ENCODE measurements around the gene CENPF.
"Not testable (repeated sequence)": the region's sequence is repeated elsewhere in the genome, so short reads cannot be mapped to it uniquely, and the experiment has no call there.

CENPF gene

DNA sequence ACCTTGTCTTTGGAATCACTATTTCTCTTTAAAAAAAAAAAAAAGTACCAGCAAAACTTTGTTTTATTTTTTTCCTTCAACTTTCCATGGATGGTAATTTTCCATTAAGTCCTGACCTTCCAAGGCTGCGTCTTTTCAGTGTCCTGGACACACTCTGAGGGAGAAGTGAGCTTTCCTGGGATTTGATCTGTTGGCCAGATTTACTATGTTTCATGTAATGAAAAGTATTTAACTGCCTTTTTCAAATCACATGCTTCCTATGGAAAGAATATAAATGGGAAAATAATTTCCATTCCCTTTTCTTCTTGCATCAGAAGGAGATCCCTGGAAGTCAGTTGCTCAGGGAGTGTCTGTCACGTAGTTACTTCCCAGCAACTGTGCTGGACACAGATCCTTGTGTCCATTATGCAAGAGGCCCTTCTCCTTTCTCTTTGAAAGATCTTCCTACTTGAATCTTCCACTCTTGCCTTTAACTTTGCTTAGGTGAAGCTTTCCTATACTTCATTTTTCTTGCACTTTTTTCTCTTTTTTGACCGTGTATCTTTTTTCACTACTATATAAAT, 59.3 kb downstream of the CENPF start:
- DNase-seq (ENCODE audit: low read depth in 2 of 2): no peak

DNA sequence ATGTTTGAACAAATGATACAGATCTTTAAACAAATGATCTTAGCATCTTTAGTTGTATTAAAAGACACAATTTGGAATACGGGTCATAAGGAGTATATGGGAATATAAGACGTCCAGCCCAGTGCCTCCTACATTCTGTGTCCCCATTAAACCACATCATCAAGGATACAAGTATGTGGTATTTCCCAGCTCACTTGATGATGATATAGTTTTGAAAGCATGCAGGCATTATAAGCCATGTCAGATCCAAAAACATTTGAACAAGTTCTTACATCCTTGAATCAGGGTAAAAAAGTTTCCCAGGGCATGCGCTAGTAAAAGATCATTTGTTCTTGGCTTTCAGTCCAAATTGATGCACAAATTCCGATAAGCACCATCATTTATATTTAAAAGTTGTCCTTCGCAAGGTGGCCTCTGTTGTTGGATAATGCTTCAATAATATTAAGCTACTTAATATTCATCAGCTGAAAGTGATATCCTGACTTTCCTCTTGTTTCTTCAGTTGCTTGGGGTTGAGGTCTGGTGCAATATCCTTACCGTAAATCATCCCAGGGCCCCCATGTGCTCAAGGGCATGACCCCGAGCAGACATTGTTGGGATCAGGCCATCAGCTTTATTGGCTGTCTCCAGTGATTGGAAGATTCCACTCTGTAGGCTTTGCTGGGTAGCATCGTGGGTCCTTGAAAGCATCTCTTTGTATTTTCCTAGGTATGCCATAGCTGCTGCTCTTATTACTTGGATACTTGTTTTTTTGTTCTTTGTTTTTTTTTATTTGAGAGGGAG, 61.8 kb downstream of the CENPF start:
- no peak for DNase-seq (ENCODE audit: low read depth in 2 of 2)

DNA sequence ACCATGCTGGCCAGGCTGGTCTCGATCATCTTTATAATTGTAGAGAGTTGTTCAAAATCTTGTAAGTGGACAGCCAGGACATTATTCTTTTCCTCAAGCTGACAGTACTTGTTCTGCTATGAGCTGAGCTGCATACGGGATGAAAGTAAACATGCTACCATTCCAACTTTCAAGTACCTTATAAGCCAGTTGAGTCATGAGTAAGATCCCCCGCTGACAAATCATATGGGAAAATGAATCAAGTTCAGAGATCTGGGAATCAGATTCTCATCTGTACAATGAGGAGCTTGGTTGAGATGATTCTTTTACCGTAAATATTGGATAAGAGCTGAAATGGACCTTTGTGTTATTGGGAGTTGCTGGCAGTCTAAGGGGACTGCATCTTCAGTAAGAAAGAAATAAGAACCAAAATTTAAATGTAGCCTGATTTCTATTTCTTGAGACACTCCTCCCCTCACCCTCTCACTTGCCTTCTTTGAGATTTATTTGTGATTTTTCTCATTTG, 62.7 kb downstream of the CENPF start:
- DNase-seq (ENCODE audit: low read depth in 2 of 2): no peak

DNA sequence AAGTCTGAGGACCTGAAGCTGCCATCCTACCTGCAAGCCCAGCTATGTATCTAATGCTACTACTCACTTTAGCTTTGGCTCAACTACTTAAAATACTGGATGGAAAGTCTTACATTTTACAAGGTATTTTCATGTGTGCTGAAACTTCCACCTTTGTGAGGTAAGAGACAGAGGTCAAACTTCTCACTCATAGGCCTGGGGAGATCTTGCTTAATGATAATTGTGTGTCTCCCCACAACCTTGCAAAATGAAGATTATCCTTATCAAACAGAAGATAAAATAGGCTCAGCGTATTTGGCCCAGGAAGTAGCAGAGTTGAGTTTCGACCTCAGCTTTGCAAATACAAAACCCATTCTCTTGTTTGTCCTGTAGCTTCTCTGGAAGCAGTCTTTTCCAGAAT, 63.7 kb downstream of the CENPF start:
- no peak for DNase-seq (ENCODE audit: low read depth in 2 of 2)

DNA sequence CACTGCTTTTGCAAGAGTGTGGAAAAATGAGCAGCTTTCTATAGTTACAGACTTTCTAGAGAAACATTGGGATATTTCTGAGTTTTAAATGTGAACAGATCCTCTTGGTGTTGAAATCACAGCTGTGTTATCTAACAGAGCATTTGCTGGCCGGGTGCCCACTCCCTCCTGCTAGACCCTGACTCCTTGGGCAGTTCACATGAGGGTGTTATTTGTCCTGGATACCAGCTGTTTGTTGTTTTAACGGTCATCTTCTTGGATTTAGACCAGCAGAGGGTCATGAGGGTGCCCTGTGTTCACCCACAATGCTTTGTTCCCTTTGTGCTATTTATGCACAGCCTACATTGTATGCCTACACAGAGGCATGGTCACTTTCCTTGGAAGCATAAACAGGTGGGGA, 67.1 kb downstream of the CENPF start:
- DNase-seq (ENCODE audit: low read depth in 2 of 2): no peak

DNA sequence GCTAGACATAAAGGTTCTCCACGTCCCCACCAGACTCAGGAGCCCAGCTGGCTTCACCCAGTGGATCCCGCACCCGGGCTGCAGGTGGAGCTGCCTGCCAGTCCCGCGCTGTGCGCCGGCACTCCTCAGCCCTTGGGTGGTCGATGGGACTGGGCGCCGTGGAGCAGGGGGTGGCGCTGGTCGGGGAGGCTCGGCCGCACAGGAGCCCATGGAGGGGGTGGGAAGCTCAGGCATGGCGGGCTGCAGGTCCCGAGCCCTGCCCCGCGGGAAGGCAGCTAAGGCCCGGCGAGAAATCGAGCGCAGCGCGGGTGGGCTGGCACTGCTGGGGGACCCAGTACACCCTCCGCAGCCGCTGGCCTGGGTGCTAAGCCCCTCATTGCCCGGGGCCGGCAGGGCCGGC, 70.0 kb downstream of the CENPF start:
- DNase-seq (ENCODE audit: low read depth in 2 of 2): not testable (repeated sequence)

DNA sequence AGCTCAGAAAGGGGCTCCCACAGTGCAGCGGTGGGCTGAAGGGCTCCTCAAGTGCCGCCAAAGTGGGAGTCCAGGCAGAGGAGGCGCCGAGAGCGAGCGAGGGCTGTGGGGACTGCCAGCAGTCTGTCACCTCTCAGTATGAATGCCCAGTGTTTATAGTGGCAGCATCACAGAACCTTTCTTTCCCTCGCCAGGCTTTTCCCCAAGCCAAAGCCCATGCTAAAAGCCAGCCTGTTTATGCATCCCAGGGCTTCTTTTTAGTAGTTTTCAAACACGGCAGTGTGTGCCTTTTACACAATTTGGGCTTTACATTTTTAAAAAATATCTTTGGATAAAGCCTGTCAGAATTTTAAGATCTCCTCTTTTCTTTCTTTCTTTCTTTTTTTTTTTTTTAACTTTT, 70.6 kb downstream of the CENPF start:
- DNase-seq (ENCODE audit: low read depth in 2 of 2): no peak

DNA sequence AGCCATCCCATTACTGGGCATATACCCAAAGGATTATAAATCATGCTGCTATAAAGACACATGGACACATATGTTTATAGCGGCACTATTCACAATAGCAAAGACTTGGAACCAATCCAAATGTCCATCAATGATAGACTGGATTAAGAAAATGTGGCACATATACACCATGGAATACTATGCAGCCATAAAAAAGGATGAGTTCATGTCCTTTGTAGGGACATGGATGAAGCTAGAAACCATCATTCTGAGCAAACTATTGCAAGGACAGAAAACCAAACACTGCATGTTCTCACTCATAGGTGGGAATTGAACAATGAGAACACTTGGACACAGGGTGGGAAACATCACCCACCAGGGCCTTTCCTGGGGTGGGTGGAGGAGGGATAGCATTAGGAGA, 72.5 kb downstream of the CENPF start:
- DNase-seq (ENCODE audit: low read depth in 2 of 2): not testable (repeated sequence)

DNA sequence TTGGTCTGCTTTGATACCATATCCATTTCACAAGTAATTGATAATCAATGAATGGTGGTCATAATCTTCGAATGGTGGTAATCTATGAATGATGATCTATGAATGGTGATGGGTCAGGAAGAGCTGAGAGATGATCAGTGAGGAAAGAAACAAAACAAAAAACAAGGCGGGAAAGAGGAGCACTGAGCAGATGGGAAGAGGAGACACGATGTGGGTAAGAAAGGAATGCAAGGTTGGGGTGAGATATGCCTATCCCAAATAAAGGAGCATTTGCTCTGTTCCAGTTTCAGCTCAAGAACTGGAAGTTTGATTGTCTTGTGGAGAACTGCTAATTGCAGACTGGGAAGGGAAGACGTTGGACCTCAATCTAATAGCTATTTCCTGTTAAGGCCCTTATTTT, 73.8 kb downstream of the CENPF start:
- DNase-seq (ENCODE audit: low read depth in 2 of 2): no peak

DNA sequence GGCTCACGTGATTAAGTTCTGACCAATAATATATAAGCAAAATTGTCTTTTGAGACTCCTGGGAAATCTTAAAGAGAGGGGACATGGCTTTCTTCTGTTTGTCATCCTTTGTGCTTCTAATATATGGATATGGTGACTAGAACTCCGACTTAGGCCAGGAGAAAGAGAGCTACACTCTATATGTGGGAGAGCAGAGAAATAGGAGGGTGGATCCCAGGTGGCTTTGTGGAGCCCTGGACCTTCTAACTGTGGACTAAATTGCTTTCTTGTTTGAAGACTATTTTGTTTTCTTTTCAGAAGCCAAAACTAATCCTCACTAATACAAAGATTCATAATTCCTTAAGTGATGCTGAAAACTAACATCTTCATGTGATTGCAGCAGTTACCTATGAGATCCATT, 75.0 kb downstream of the CENPF start:
- no peak for DNase-seq (ENCODE audit: low read depth in 2 of 2)

DNA sequence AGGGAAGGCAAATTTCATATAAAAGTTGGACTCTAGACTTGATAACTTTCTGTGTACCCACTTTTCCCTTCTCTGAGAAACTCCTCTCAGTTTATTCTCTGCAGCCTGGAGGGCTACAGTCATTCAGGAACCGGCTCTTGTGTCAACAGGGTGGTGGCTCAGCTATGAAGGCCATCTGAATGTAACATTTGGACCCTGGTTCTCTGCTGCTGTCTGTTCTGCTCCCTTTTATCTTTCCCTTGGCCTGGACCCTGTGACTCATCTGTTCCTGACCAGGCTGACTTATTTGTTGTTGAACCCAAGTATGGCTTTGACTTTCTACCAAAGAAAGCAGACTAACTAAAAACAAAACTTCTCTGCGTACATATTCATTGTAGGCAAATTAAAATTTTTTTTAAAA, 75.4 kb downstream of the CENPF start:
- no peak for DNase-seq (ENCODE audit: low read depth in 2 of 2)

DNA sequence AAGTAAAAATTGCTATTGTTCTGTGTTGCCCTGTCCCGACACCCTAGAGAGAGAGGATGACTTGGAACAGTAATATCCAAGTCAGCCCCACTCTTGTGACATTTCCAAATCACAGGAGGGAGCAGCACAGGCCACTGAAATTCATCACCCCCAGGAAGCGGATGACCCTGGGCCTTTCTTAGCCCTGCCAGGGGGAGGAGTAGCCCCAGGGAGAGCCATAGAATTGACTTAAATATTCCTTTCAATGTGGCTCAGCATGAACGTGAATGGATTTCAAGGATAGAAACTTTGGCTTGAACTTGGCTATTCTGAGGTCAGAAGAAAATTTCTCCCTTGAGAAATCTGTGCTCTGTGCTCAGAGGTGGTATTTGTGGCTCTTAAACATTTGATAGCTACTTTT, 80.6 kb downstream of the CENPF start:
- DNase-seq (ENCODE audit: low read depth in 2 of 2): no peak

DNA sequence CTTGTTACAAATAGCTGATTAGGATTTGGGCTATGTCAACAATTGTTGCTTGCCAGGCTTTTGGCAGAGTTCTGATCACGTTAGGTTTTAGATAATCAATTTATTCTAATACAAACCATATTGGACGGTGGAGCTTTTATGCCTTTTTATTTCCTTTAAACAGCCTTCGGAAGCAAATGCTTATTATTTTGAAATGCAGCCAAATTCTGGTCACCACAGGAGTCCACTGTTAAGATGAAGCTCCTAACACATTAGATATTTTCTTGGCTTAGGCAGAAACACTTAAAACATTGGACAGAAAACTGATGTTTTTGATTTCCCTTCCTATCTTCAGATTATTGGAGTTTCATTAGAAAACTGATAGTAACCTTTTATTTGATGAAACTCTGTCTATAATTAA, 82.9 kb downstream of the CENPF start:
- DNase-seq (ENCODE audit: low read depth in 2 of 2): no peak

DNA sequence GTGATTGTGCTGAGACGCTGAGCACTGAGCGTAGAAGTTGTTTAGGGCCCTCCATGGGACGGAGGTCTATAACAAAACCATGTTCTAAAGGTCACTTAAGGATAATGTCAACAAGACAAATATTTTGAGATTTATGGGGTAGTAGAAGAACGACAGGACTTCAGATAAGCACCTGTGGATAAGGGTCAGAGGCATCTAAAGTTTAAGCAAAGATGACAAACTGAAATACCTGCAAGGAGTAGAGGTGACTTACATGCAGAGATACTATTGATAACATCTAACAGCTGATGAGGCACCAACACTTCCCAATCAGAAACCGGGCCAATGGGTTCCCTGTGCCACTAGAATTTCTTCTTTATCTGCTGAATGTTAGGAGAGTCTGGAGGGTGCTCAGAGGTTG, 83.5 kb downstream of the CENPF start:
- no peak for DNase-seq (ENCODE audit: low read depth in 2 of 2)

DNA sequence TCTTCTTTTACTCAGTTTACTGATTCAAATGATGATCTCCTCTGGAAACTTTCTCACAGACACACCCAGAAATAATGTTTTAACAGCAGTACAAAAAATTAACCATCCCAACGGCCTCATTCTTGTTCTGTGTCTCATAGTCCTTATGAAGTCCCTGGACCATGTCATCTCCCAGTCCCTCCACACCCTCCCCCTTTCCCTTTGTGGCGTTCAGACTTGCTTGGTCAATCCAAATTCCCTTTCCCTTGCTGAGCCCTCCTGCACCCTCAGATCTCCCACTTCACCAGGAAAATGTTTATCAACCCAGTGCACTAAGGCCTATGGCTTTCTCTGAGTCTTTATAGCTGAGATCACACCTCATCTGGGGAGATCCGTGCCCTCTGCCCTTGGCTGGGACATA, 85.9 kb downstream of the CENPF start:
- DNase-seq (ENCODE audit: low read depth in 2 of 2): no peak

DNA sequence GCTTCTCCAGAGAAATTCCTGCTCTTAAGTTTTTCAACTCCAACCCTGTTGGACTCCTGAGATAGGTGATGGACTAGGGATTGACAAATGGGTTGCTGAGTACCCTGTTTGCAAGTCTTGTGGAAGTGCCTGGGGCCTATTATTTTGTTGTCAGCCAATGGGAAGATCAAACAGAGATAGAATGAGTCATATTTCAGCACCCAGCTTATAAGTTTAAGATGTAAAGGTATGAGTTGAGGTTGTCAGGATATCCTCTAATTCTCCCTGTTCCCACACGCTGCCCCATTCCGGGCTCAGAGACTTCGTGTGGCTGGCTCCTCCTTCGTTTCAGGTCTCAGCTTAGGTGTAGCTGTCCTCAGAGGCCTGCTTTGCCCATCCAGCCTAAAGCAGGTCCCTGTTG, 91.8 kb downstream of the CENPF start:
- DNase-seq (ENCODE audit: low read depth in 2 of 2): no peak

DNA sequence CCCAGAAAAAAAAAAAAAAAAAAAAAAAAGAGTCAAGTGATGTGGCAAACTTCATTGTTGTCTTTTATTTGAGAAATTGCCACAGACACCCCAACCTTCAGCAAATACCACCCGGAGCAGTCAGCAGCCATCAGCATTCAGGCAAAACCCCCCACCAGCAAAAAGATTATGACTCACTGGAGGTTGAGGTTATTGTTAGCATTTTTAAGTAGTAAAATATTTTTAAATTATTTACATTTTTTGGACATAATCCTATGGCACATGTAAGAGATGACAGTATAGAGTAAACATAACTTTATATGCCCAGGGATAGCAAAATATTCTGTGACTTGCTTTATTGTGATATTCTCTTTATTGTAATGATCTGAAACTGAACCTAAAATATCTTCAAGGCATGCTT, 95.6 kb downstream of the CENPF start:
- DNase-seq (ENCODE audit: low read depth in 2 of 2): no peak

DNA sequence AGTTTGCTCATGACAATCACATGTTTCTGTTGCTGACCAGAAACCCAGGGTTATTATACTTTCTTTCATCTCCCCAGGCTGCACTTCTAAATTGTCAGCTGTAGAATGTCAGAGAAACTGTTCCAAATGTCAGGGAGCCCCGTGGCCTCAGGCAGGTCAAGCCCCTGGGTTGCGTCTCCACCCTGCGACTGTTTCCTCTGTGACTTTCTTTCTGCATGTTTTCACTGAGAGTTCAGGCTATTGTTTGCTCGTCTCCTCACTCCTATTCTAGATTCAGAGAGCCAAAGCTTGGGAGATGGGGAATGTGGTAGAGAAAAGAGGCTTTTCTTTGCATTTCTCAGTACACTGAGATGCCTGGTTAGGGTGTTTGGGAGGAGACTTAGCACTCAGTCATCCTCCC, 97.4 kb downstream of the CENPF start:
- DNase-seq (ENCODE audit: low read depth in 2 of 2): no peak

DNA sequence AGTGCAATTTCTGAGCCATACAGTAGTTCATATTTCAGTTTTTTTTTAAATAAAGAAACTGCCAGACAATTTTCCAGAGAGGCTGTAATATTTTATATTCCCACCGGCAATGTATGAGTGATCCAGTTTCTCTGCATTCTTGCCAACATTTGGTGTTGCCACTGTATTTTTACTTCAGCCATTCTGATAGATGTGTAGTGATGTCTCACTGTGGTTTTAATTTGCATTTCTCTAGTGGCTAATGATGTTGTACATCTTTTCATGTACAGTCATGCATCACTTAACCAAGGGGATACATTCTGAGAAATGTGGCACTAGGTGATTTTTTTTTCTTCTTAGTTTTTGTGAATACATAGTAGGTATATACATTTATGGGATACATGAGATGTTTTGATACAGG, 99.6 kb downstream of the CENPF start:
- DNase-seq (ENCODE audit: low read depth in 2 of 2): no peak

DNA sequence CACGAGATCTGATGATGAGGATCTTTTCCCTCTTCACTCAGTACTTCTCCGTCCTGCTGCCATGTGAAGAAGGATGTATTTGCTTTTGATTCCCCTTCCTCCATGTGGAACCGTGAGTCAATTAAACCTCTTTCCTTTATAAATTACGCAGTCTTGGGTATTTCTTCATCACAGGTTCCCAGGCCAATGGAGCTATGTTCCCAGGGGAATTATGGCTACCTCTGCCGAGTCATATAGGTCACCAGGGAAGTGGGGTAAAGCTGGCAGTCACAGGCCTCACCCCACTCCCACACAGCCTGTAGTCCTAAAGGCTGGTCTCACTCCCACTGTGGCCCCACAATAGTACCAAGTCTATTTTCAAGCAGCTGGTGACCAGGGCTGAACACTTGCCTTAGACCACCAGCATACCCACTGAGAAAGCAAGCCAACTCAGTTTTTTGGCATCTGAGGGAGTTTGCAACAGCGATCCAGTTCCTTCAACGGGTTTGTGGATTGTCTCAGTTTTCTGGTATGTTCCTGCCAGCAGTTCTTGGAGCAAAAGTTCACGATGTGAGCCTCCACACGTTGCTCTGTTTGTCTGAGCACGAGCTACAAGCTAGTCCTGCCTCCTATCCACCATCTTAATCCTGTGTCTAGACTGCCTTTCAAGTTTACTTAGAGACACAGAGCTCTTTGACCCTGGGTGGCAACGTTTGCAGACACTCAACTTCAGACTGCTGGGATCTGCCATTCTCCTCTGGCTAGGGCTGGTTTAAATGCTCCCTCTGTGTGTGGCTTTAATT, 104.5 kb downstream of the CENPF start:
- no peak for DNase-seq (ENCODE audit: low read depth in 2 of 2)

DNA sequence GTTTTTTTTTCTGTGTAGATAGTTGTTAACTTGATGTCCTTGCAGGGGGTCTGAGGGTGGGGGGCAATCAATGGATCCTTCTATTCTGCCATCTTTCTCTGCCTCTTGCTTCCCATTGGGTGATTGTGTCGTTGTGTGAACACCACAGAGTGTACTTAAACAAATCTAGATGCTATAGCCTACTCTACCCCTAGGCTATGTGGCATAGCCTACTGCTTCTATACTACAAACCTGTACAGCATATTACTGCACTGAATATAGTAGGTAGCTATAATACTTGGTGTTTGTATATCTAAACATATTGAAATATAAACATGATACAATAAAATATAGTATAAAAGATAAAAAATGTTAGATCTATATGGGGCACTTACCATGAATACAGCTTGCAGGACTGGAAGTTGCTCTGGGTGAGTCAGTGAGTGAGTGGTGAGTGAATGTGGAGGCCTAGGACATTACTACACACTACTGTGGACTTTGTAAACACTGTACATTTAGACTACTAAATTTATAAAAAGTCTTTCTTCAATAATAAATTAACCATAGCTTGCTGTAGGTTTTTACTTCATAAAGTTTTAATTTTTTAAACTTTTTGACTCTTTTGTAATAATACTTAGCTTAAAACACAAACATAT, 105.4 kb downstream of the CENPF start:
- no peak for DNase-seq (ENCODE audit: low read depth in 2 of 2)

DNA sequence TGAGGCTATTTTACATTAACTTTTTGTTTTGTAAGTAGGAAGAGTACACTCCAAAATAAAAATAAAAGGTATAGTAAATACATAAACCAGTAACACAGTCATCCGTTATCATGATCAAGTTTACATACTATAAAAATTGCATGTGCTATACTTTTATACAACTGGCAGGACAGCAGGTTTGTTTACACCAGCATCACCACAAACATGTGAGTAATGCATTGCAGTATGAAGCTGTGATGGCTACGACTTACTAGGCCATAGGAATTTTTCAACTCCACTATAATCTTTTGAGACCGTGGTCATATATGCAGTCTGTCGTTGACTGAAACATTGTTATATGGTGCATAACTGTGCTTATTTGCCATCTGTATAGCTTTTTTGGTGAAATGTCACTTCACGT, 106.2 kb downstream of the CENPF start:
- no peak for DNase-seq (ENCODE audit: low read depth in 2 of 2)
